Measurements from ENCODE around the gene GBGT1. TPM values are rescaled to one million over a fixed set of nuclear protein-coding genes. Genes with fewer than 3 reads are reported as not detected.

The GBGT1 gene
- total and polyA plus RNA-seq, 2 experiments from 2014 or later: 4.0 to 10.1 TPM

DNA sequence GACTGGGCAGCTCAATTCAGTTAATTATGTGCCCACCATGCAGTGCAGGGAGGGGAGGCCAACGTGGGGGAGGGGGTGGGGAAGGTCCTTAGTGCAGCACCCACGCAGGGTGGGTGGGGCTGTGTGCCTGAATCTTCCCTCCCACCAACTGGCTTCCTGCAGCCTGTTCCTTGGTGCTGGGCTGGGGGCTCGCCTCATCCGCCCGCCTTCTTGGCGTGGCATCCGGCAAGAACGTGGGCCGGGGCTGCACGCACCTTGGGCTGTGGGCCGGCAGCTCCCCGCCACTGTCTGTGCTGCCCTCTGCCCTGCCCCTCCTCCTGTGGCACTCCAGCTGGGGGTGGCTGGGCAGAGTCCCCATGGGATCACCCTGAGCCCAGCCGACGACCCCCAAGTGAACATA lies 23.1 kb downstream of the GBGT1 start:
- peaks cover 88% of the 10 kb centered on the region for H3K79me2 ChIP-seq
- H3K4me2 ChIP-seq: no peak overlapping the region
- DNase-seq (ENCODE audit: low spot score): no peak
- peaks cover 24% of the 10 kb centered on the region for H4K20me1 ChIP-seq (ENCODE audit: insufficient read depth, poor library complexity, severe bottlenecking)
- no peaks in the 10 kb centered on the region for H3K9me2 ChIP-seq (replicated peaks; ENCODE audit: insufficient read depth)
- H3K4me3 ChIP-seq: no peak overlapping the region
- H2AFZ ChIP-seq: no peak overlapping the region
- no peaks in the 10 kb centered on the region for H3K9me3 ChIP-seq (ENCODE audit: low read depth)
- H3K36me3 ChIP-seq (replicated peaks; ENCODE audit: insufficient read depth, low read depth): no peaks in the 10 kb centered on the region
- H3K4me1 ChIP-seq (ENCODE audit: insufficient read depth): peaks cover 43% of the 10 kb centered on the region
- peak overlapping the region; percentile 60 for H3K27ac ChIP-seq
- WGBS (ENCODE audit: low lambda C conversion rate, missing lambda C conversion rate): 92% methylated on average over 8 of the region's 14 CpGs
- TF ChIP-seq EZH2 (IDR thresholded peaks at IDR 0.05; ENCODE audit: borderline replicate concordance) (no peak), EZH2phosphoT487 (IDR thresholded peaks at IDR 0.05; ENCODE audit: low read depth, severe bottlenecking, unreplicated experiment) (no peak)
- TF ChIP-seq, protein P1, sequence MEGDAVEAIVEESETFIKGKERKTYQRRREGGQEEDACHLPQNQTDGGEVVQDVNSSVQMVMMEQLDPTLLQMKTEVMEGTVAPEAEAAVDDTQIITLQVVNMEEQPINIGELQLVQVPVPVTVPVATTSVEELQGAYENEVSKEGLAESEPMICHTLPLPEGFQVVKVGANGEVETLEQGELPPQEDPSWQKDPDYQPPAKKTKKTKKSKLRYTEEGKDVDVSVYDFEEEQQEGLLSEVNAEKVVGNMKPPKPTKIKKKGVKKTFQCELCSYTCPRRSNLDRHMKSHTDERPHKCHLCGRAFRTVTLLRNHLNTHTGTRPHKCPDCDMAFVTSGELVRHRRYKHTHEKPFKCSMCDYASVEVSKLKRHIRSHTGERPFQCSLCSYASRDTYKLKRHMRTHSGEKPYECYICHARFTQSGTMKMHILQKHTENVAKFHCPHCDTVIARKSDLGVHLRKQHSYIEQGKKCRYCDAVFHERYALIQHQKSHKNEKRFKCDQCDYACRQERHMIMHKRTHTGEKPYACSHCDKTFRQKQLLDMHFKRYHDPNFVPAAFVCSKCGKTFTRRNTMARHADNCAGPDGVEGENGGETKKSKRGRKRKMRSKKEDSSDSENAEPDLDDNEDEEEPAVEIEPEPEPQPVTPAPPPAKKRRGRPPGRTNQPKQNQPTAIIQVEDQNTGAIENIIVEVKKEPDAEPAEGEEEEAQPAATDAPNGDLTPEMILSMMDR (IDR thresholded peaks at IDR 0.05; ENCODE audit: poor library complexity): no peak
- no peaks in the 10 kb centered on the region for H3K27me3 ChIP-seq

GRCh38 chr9:133140174-133140505 lies 23.6 kb downstream of the GBGT1 start:
- no peaks in the 10 kb centered on the region for H3K9me3 ChIP-seq (ENCODE audit: low read depth)
- H3K4me2 ChIP-seq: no peak overlapping the region
- DNase-seq (ENCODE audit: low spot score): peak; percentile 67
- H4K20me1 ChIP-seq (ENCODE audit: insufficient read depth, poor library complexity, severe bottlenecking): peaks cover 24% of the 10 kb centered on the region
- TF ChIP-seq, protein P1 (IDR thresholded peaks at IDR 0.05; ENCODE audit: poor library complexity): no peak
- TF ChIP-seq EZH2phosphoT487 (IDR thresholded peaks at IDR 0.05; ENCODE audit: low read depth, severe bottlenecking, unreplicated experiment) (no peak), EZH2 (IDR thresholded peaks at IDR 0.05; ENCODE audit: borderline replicate concordance) (no peak)
- no peak overlapping the region for H3K4me3 ChIP-seq
- no peaks in the 10 kb centered on the region for H3K36me3 ChIP-seq (replicated peaks; ENCODE audit: insufficient read depth, low read depth)
- peak overlapping the region; percentile 60 for H3K27ac ChIP-seq
- H2AFZ ChIP-seq: no peak overlapping the region
- H3K4me1 ChIP-seq (ENCODE audit: insufficient read depth): peaks cover 47% of the 10 kb centered on the region
- no peaks in the 10 kb centered on the region for H3K9me2 ChIP-seq (replicated peaks; ENCODE audit: insufficient read depth)
- H3K27me3 ChIP-seq: no peaks in the 10 kb centered on the region
- 82% methylated on average over 3 of the region's 4 CpGs for WGBS (ENCODE audit: low lambda C conversion rate, missing lambda C conversion rate)
- peaks cover 88% of the 10 kb centered on the region for H3K79me2 ChIP-seq

DNA sequence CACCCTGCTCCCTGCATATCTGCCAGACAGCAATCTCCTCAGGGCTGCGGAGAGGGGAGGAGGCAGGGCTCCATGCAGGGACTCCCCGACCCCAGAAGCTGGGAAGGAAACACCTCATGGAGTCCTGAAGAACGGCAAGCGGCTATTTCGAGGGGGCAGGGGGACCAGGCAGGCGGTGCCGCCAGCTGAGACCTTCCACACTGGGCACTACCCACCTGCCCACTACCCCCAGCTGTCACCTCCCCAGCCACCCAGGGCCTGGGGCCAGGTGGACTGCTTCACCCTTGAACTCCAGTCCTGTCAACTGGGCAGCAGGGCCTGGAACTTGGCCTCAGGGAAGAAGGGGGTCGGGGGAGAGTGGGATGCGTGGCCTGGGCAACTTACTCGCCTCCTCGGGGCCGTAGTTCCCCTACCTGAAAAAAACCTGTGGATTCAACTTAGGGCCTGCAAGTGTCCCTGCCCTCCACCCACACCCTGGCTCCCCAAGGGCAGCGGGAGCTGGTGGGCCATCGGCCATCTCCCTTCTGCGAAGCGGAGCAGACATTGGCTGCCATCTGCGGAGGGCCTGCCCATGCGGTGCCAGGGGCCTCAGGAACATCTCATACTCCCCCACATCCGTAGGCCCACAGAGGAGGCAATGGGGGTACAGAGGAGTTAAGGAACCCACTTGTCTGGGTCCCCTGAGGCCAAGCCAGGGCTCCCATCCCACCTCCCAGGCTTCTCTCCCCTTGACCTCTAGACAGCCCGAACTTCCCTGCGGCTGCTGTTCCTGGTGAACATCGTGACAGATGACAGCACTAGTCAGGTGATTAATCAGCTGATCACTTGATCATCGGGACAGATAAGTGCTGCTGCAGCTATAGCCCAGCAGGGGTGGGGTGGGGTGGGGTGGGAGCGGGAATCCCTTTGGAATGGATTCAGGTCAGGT lies 24.2 kb downstream of the GBGT1 start:
- Histone ChIP-seq H2AFZ (no peak overlapping the region), H3K4me3 (no peak overlapping the region), H4K20me1 (ENCODE audit: insufficient read depth, poor library complexity, severe bottlenecking) (peaks cover 22% of the 10 kb centered on the region), H3K27ac (peak overlapping the region; percentile 60), H3K4me2 (no peak overlapping the region), H3K79me2 (peaks cover 88% of the 10 kb centered on the region), H3K27me3 (no peaks in the 10 kb centered on the region), H3K9me2 (replicated peaks; ENCODE audit: insufficient read depth) (no peaks in the 10 kb centered on the region), H3K4me1 (ENCODE audit: insufficient read depth) (peaks cover 48% of the 10 kb centered on the region), H3K9me3 (ENCODE audit: low read depth) (no peaks in the 10 kb centered on the region), H3K36me3 (replicated peaks; ENCODE audit: insufficient read depth, low read depth) (no peaks in the 10 kb centered on the region)
- peak; percentile 52 for DNase-seq (ENCODE audit: low spot score)
- WGBS (ENCODE audit: low lambda C conversion rate, missing lambda C conversion rate): 88% methylated on average over 23 of the region's 24 CpGs
- TF ChIP-seq EZH2phosphoT487 (IDR thresholded peaks at IDR 0.05; ENCODE audit: low read depth, severe bottlenecking, unreplicated experiment): no peak
- TF ChIP-seq, protein P1 (IDR thresholded peaks at IDR 0.05; ENCODE audit: poor library complexity): no peak
- TF ChIP-seq EZH2 (IDR thresholded peaks at IDR 0.05; ENCODE audit: borderline replicate concordance): no peak

Data from hepatocyte (in vitro differentiated cells).